ENCODE data around the gene RNGTT. TPM values are rescaled to one million over a fixed set of nuclear protein-coding genes. Genes with fewer than 3 reads are reported as not detected.

The RNGTT gene
- 15.9 and 18.3 TPM in 2 replicates for total RNA-seq

DNA sequence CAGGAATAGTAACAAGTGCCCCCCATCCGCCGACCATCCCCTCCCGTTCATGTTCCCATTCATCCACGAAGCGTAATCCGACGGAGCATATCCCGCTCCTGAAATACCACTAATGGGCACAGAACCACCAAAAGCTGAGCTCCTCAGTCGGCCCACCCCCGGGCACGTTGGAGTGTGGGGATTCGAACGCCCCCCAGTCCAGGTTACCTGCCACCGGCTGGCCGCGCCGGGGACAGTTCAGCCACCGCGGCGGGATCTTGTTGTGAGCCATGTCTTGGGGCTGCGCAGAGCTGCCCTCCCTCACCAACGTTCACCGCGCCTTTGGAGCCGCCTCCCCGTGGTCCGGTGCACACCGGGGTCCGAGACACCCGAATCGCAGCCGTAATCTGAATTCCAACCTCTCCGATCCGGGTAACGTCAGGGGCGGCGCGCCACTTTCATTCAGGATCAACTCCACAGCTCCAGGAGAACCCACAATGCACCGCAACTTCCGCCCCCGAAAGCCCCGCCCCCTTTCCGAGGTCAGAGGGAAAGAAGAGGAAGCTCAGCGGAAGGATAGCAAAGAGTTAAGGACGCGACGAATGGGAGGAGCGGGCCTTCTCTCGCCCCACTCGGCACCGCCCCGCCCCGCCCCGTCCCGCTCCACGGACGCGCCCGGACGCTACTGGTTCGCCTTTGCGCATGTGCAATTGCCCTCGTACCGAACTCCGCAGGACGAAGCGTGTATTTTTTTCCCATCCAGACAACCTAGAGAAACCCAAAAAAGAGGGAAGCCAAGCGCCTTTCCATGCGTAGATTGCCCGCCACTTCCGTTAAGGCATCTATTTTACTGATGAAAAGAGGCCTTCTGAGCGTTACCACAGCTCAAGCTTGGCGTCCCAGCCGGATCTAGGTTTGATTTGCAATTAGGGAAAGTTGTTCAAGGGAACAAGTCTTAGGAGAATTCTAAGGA lies at the start of gene RNGTT:
Gene RNGTT (minus strand): TSS at position 480 of the 952 bp plus-strand sequence. CDS start 209 bp downstream, at position 271.

Other genes with a start within 250 kb of the RNGTT start
- gene PNRC1, start 117.1 kb upstream of the RNGTT start, total RNA-seq, result 34.6 and 47.3 TPM in 2 replicates
- gene SRSF12, start 154.5 kb upstream of the RNGTT start, total RNA-seq, result not detected in 2 replicates
- 4.6 and 6.6 TPM in 2 replicates for gene PM20D2, start 182.4 kb upstream of the RNGTT start, total RNA-seq

All from myometrial cell (primary cell).